22Rv1 (cell line): ENCODE data around the gene SUDS3.
A peak's percentile ranks its signal among the peaks of the same experiment; 100 is the strongest.

ENCODE experiments used
- H3K27ac ChIP-seq: fragments of 450-650 bp; 2 replicates; pipeline ENCODE4 v1.5.1; 2017
- CTCF ChIP-seq: fragments of 450-650 bp; IDR thresholded peaks from 2 replicates; pipeline ENCODE4 v1.5.1; 2017; ENCODE audit warnings: mild to moderate bottlenecking
- ZFX ChIP-seq: fragments of 450-650 bp; IDR thresholded peaks from 2 replicates; pipeline ENCODE4 v1.6.1; 2017; ENCODE audit warnings: antibody characterized with exemption, borderline replicate concordance

Gene SUDS3

GRCh38 chr12:118334241-118334640 lies 42.1 kb upstream of the SUDS3 start:
- no peak for TF ChIP-seq CTCF
- no peak for TF ChIP-seq ZFX
- H3K27ac ChIP-seq = no peak overlapping the region

- TF ChIP-seq ZFX = no peak
- no peak for TF ChIP-seq CTCF
- H3K27ac ChIP-seq = no peak overlapping the region
Measured at GRCh38 chr12:118334939-118335567, 41.3 kb upstream of the SUDS3 start.

- H3K27ac ChIP-seq = no peak overlapping the region
- no peak for TF ChIP-seq ZFX
Measured at GRCh38 chr12:118336123-118336522, 40.2 kb upstream of the SUDS3 start.

GRCh38 chr12:118337194-118337838 lies 39.0 kb upstream of the SUDS3 start:
- no peak for TF ChIP-seq CTCF
- 0 out of 2 replicates have a peak overlapping the region, but pooled peaks have one; percentile 3 for H3K27ac ChIP-seq

GRCh38 chr12:118342090-118342489 lies 34.3 kb upstream of the SUDS3 start:
- TF ChIP-seq CTCF (no peak), ZFX (no peak)
- H3K27ac ChIP-seq = peak overlapping the region; percentile 6; the same call in 1 of the 2 replicates

GRCh38 chr12:118344829-118345228 lies 31.5 kb upstream of the SUDS3 start:
- no peak overlapping the region for H3K27ac ChIP-seq
- TF ChIP-seq ZFX = no peak
- TF ChIP-seq CTCF = no peak

GRCh38 chr12:118345355-118345754 lies 31.0 kb upstream of the SUDS3 start:
- no peak overlapping the region for H3K27ac ChIP-seq
- TF ChIP-seq ZFX (no peak), CTCF (no peak)
